H9 (cell line): Measurements from ENCODE around the gene TMEM117. TPM values are rescaled to one million over a fixed set of nuclear protein-coding genes. Genes with fewer than 3 reads are reported as not detected.

Source experiments
- DNase-seq: peaks from one replicate; pipeline ENCODE4 v3.0.0-alpha.2; 2017
- H2AFZ ChIP-seq: one replicate; pipeline ENCODE4 v1.6.1; 2013; ENCODE audit warnings: mild to moderate bottlenecking, low read length, control low read depth, moderate library complexity
- H2AK5ac ChIP-seq: 2 replicates; pipeline ENCODE4 v1.6.1; 2013; ENCODE audit warnings: low read length, control low read depth, mixed read lengths; ENCODE audit not compliant: insufficient read length
- H2BK120ac ChIP-seq: one replicate; pipeline ENCODE4 v1.6.1; 2013; ENCODE audit warnings: low read depth, mild to moderate bottlenecking, low read length, control low read depth, inconsistent platforms; ENCODE audit not compliant: poor library complexity, severe bottlenecking
- H2BK12ac ChIP-seq: 2 replicates; pipeline ENCODE4 v1.6.1; 2013; ENCODE audit warnings: low read length, control low read depth, mixed read lengths, low read depth; ENCODE audit not compliant: insufficient read length
- H2BK15ac ChIP-seq: 2 replicates; pipeline ENCODE4 v1.6.1; 2013; ENCODE audit warnings: low read depth, low read length, control low read depth
- H2BK20ac ChIP-seq: one replicate; pipeline ENCODE4 v1.6.1; 2013; ENCODE audit warnings: low read depth, mild to moderate bottlenecking, low read length, control low read depth, inconsistent platforms; ENCODE audit not compliant: poor library complexity, severe bottlenecking
- H2BK5ac ChIP-seq: 2 replicates; pipeline ENCODE4 v1.6.1; 2013; ENCODE audit warnings: low read length, control low read depth, mixed read lengths; ENCODE audit not compliant: insufficient read length
- H3K14ac ChIP-seq: 2 replicates; pipeline ENCODE4 v1.6.1; 2013; ENCODE audit warnings: low read length, control low read depth; ENCODE audit not compliant: insufficient read depth
- H3K18ac ChIP-seq: 2 replicates; pipeline ENCODE4 v1.6.1; 2013; ENCODE audit warnings: low read depth, mild to moderate bottlenecking, mixed read lengths, low read length, control low read depth; ENCODE audit not compliant: insufficient read length
- H3K23ac ChIP-seq: 2 replicates; pipeline ENCODE4 v1.6.1; 2013; ENCODE audit warnings: low read length, control low read depth, mixed read lengths, low read depth; ENCODE audit not compliant: insufficient read length
- H3K23me2 ChIP-seq: 2 replicates; pipeline ENCODE4 v1.6.1; 2013; ENCODE audit warnings: low read depth, mild to moderate bottlenecking, mixed read lengths, low read length, control low read depth; ENCODE audit not compliant: insufficient read length, poor library complexity, severe bottlenecking
- H3K27ac ChIP-seq: 2 replicates; pipeline ENCODE4 v1.5.1; 2013; ENCODE audit warnings: low read length, control low read depth, mixed read lengths, low read depth; ENCODE audit not compliant: insufficient read length
- H3K27me3 ChIP-seq: 2 replicates; pipeline ENCODE4 v1.6.1; 2013; ENCODE audit warnings: low read length, control low read depth, inconsistent platforms; ENCODE audit not compliant: insufficient read depth
- H3K4ac ChIP-seq: 2 replicates; pipeline ENCODE4 v1.6.1; 2013; ENCODE audit warnings: low read depth, mild to moderate bottlenecking, control low read depth, inconsistent platforms, low read length, moderate library complexity
- H3K4me1 ChIP-seq: 2 replicates; pipeline ENCODE4 v1.6.1; 2013; ENCODE audit warnings: low read length, control low read depth, inconsistent platforms; ENCODE audit not compliant: insufficient read depth
- H3K4me2 ChIP-seq: 2 replicates; pipeline ENCODE4 v1.6.1; 2013; ENCODE audit warnings: low read length, control low read depth, mixed read lengths; ENCODE audit not compliant: insufficient read length, insufficient read depth
- H3K56ac ChIP-seq: 2 replicates; pipeline ENCODE4 v1.6.1; 2013; ENCODE audit warnings: low read depth, mild to moderate bottlenecking, mixed read lengths, low read length, control low read depth; ENCODE audit not compliant: insufficient read length
- H3K79me1 ChIP-seq: 2 replicates; pipeline ENCODE4 v1.6.1; 2013; ENCODE audit warnings: low read depth, mild to moderate bottlenecking, moderate library complexity, low read length, control low read depth, inconsistent platforms; ENCODE audit not compliant: insufficient read depth, poor library complexity, severe bottlenecking
- H3K79me2 ChIP-seq: 2 replicates; pipeline ENCODE4 v1.6.1; 2013; ENCODE audit warnings: low read length, control low read depth, inconsistent platforms; ENCODE audit not compliant: insufficient read depth
- H3K9ac ChIP-seq: 2 replicates; pipeline ENCODE4 v1.6.1; 2013; ENCODE audit warnings: low read length, control low read depth, mixed read lengths; ENCODE audit not compliant: insufficient read length; ENCODE audit errors: extremely low read depth
- H3K9me3 ChIP-seq: one replicate; pipeline ENCODE4 v1.6.1; 2013; ENCODE audit warnings: low read depth, low read length, inconsistent platforms; ENCODE audit not compliant: control insufficient read depth
- H3T11ph ChIP-seq: one replicate; pipeline ENCODE4 v1.6.1; 2013; ENCODE audit warnings: mild to moderate bottlenecking, low read length, control low read depth, inconsistent platforms
- H4K20me1 ChIP-seq: one replicate; pipeline ENCODE4 v1.6.1; 2013; ENCODE audit not compliant: control insufficient read depth, insufficient read length, insufficient read depth
- H4K5ac ChIP-seq: 2 replicates; pipeline ENCODE4 v1.6.1; 2013; ENCODE audit warnings: low read depth, mild to moderate bottlenecking, mixed read lengths, low read length, control low read depth; ENCODE audit not compliant: insufficient read length
- H4K8ac ChIP-seq: replicated peaks from 2 replicates; pipeline ENCODE4 v1.6.1; 2013; ENCODE audit warnings: low read length, control low read depth, mixed read lengths, low read depth; ENCODE audit not compliant: insufficient read length
- H4K91ac ChIP-seq: 2 replicates; pipeline ENCODE4 v1.6.1; 2013; ENCODE audit warnings: low read depth, mild to moderate bottlenecking, moderate library complexity, mixed read lengths, low read length, control low read depth; ENCODE audit not compliant: insufficient read length
- H3K27ac Mint-ChIP-seq, 3 experiments: 2 replicates in 2 of 3; 3 replicates in 1 of 3; pipeline ENCODE4 v1.8.0; 2020 to 2021; ENCODE audit warnings: mixed read lengths in 3 of 3, mild to moderate bottlenecking in 1 of 3, moderate library complexity in 1 of 3
- H3K27me3 Mint-ChIP-seq: 2 replicates; pipeline ENCODE4 v1.8.0; 2021; ENCODE audit warnings: low read depth, mild to moderate bottlenecking, moderate library complexity, mixed read lengths
- H3K36me3 Mint-ChIP-seq, 3 experiments: 2 replicates in 2 of 3; 3 replicates in 1 of 3; pipeline ENCODE4 v1.8.0; 2020 to 2021; ENCODE audit warnings: low read depth in 3 of 3, mixed read lengths in 3 of 3; ENCODE audit not compliant: insufficient read depth in 1 of 3
- H3K4me1 Mint-ChIP-seq, 2 experiments: 2 replicates each; pipeline ENCODE4 v1.8.0; 2020; ENCODE audit warnings: mixed read lengths in 2 of 2
- H3K4me3 Mint-ChIP-seq, 2 experiments: 2 replicates in 1 of 2; 3 replicates in 1 of 2; pipeline ENCODE4 v1.8.0; 2020 to 2021; ENCODE audit warnings: mild to moderate bottlenecking in 2 of 2, mixed read lengths in 2 of 2, moderate library complexity in 1 of 2
- H3K9me3 Mint-ChIP-seq, 2 experiments: 2 replicates in 1 of 2; 3 replicates in 1 of 2; pipeline ENCODE4 v1.8.0; 2020; ENCODE audit warnings: mild to moderate bottlenecking in 2 of 2, mixed read lengths in 2 of 2, moderate library complexity in 1 of 2
- CTCF ChIP-seq: fragments of 200-600 bp; sonication (generic); conservative IDR thresholded peaks from 3 replicates; pipeline ENCODE4 v1.8.0; 2021; ENCODE audit warnings: antibody characterized with exemption, mild to moderate bottlenecking
- WGBS: extraction: QIAGEN DNeasy Blood & Tissue Kit; methylation state at CpG from one replicate; pipeline ENCODE4 v1.1.7; 2013; ENCODE audit warnings: missing lambda C conversion rate, low lambda C conversion rate, mixed read lengths; ENCODE audit not compliant: insufficient read length; ENCODE audit errors: extremely low coverage; 5-methylcytosine and 5-hydroxymethylcytosine counted together
- total RNA-seq: library from RNA; stranded (reverse); gene quantifications from 2 replicates; pipeline ENCODE4 v1.2.1, GENCODE V29; 2021

Gene TMEM117
- total RNA-seq, 1 experiment from 2014 or later: 1.7 TPM

- H3K36me3 Mint-ChIP-seq: no peaks in the 10 kb centered on the region
Measured at GRCh38 chr12:44154128-44154527, 318.2 kb downstream of the TMEM117 start.

More at GRCh38 chr12:44154128-44154527, 318.2 kb downstream of the TMEM117 start:
- no peaks in the 10 kb centered on the region; the same call in 1 of the 2 replicates for H3K4me1 ChIP-seq
- no peak overlapping the region for H2BK12ac ChIP-seq
- no peaks in the 10 kb centered on the region for H4K20me1 ChIP-seq
- H3K18ac ChIP-seq: no peak overlapping the region
- no peak overlapping the region for H3K9ac ChIP-seq
- no peak overlapping the region for H4K8ac ChIP-seq
- peaks cover 5% of the 10 kb centered on the region in 2 experiments for H3K4me1 Mint-ChIP-seq
- H3T11ph ChIP-seq: no peak overlapping the region
- H2BK120ac ChIP-seq: no peak overlapping the region
- no peak for DNase-seq
- no peak overlapping the region for H2AK5ac ChIP-seq
- no peak overlapping the region for H4K91ac ChIP-seq
- H3K9me3 Mint-ChIP-seq: no peaks in the 10 kb centered on the region
- no peaks in the 10 kb centered on the region for H3K9me3 ChIP-seq
- H3K27ac Mint-ChIP-seq: no peak overlapping the region
- no peak overlapping the region for H3K23ac ChIP-seq
- no peaks in the 10 kb centered on the region for H3K27me3 Mint-ChIP-seq
- H2BK5ac ChIP-seq: no peak overlapping the region
- no peaks in the 10 kb centered on the region for H3K27me3 ChIP-seq
- TF ChIP-seq CTCF: no peak
- H3K4me2 ChIP-seq: no peak overlapping the region
- WGBS: no CpG with 5 or more reads among the region's 5 CpGs
- no peak overlapping the region for H3K4me3 Mint-ChIP-seq
- H2BK20ac ChIP-seq: no peak overlapping the region
- no peak overlapping the region for H2AFZ ChIP-seq
- no peaks in the 10 kb centered on the region for H3K79me2 ChIP-seq
- no peak overlapping the region for H4K5ac ChIP-seq
- no peaks in the 10 kb centered on the region for H3K23me2 ChIP-seq
- H2BK15ac ChIP-seq: no peak overlapping the region
- H3K14ac ChIP-seq: no peak overlapping the region
- no peak overlapping the region for H3K56ac ChIP-seq
- no peak overlapping the region for H3K4ac ChIP-seq
- H3K79me1 ChIP-seq: no peaks in the 10 kb centered on the region
- H3K27ac ChIP-seq: no peak overlapping the region
